H1 (cell line): ENCODE data around the gene DYNC1LI1. TPM values are rescaled to one million over a fixed set of nuclear protein-coding genes. Genes with fewer than 3 reads are reported as not detected.

Experiments used
- CTCF ChIA-PET: fragments of 300-600 bp; sonication (Branson Sonifier 250); formaldehyde crosslinking; loops from one replicate; lab custom pipeline; 2021; ENCODE audit not compliant: partially characterized antibody; lab: Charles Lee
- POLR2A ChIA-PET: fragments of 300-600 bp; sonication (Branson Sonifier 250); formaldehyde crosslinking; loops from one replicate; lab custom pipeline; 2021; ENCODE audit warnings: inconsistent platforms; ENCODE audit not compliant: partially characterized antibody; lab: Charles Lee
- DNase-seq, 2 experiments: peaks; one replicate each; pipeline versions ENCODE4 v3.0.0 to v3.0.0-alpha.2; 2010 to 2022; ENCODE audit warnings: low spot score in 2 of 2, low read depth in 1 of 2, mixed read lengths in 1 of 2
- FAIRE-seq: peaks from 2 replicates; lab custom pipeline; 2011; peaks lifted over from hg19 to GRCh38; lab: Jason Lieb, UNC
- H2AFZ ChIP-seq: 2 replicates; pipeline ENCODE4 v1.8.1; 2012; ENCODE audit warnings: low read length, inconsistent platforms
- H2AK5ac ChIP-seq: 2 replicates; pipeline ENCODE4 v1.6.1; 2013; ENCODE audit warnings: low read depth, low read length
- H2BK120ac ChIP-seq: replicated peaks from 2 replicates; pipeline ENCODE3; 2013; ENCODE audit warnings: low read depth, low read length, inconsistent platforms
- H2BK12ac ChIP-seq: 2 replicates; pipeline ENCODE4 v1.6.1; 2013; ENCODE audit warnings: low read depth, low read length
- H2BK15ac ChIP-seq: 2 replicates; pipeline ENCODE4 v1.6.1; 2013; ENCODE audit warnings: low read length
- H2BK20ac ChIP-seq: 2 replicates; pipeline ENCODE4 v1.6.1; 2013; ENCODE audit warnings: low read length
- H2BK5ac ChIP-seq: 2 replicates; pipeline ENCODE4 v1.6.1; 2013; ENCODE audit warnings: low read depth, low read length
- H3K14ac ChIP-seq: 2 replicates; pipeline ENCODE4 v1.6.1; 2013; ENCODE audit warnings: inconsistent platforms; ENCODE audit not compliant: insufficient read length
- H3K18ac ChIP-seq: 2 replicates; pipeline ENCODE4 v1.6.1; 2013; ENCODE audit warnings: low read length; ENCODE audit errors: extremely low read depth
- H3K23ac ChIP-seq: 2 replicates; pipeline ENCODE4 v1.6.1; 2013; ENCODE audit warnings: inconsistent platforms; ENCODE audit not compliant: insufficient read length
- H3K23me2 ChIP-seq: 2 replicates; pipeline ENCODE4 v1.6.1; 2013; ENCODE audit warnings: low read depth, low read length
- H3K27ac ChIP-seq: 2 replicates; pipeline ENCODE4 v1.6.1; 2011; ENCODE audit warnings: low read depth, low read length, inconsistent platforms
- H3K27me3 ChIP-seq, 4 experiments: replicated peaks in 1 of 4; 1 replicate in 1 of 4; 2 replicates in 3 of 4; pipeline versions ENCODE4 v1.6.1 to v1.8.1; 2011 to 2013; ENCODE audit warnings: low read length in 3 of 4, mild to moderate bottlenecking in 3 of 4, inconsistent platforms in 2 of 4, mixed read lengths in 2 of 4, moderate library complexity in 1 of 4; ENCODE audit not compliant: control insufficient read depth in 3 of 4, insufficient read depth in 3 of 4; ENCODE audit errors: extremely low read depth in 1 of 4
- H3K36me3 ChIP-seq, 4 experiments: 2 replicates each; pipeline versions ENCODE4 v1.6.1 to v1.8.1; 2011 to 2013; ENCODE audit warnings: mild to moderate bottlenecking in 4 of 4, low read length in 3 of 4, moderate library complexity in 2 of 4, control low read depth in 1 of 4, inconsistent platforms in 1 of 4; ENCODE audit not compliant: insufficient read depth in 4 of 4, control insufficient read depth in 2 of 4
- H3K4ac ChIP-seq: replicated peaks from 2 replicates; pipeline ENCODE3; 2013; ENCODE audit warnings: low read length, low read depth, mixed read lengths, inconsistent platforms; ENCODE audit not compliant: insufficient read length
- H3K4me1 ChIP-seq, 4 experiments: replicated peaks in 1 of 4; 1 replicate in 1 of 4; 2 replicates in 3 of 4; pipeline versions ENCODE4 v1.6.1 to v1.8.1; 2011 to 2013; ENCODE audit warnings: low read length in 3 of 4, inconsistent platforms in 2 of 4, mixed read lengths in 1 of 4; ENCODE audit not compliant: insufficient read depth in 4 of 4, control insufficient read depth in 3 of 4
- H3K4me2 ChIP-seq, 2 experiments: 2 replicates each; pipeline versions ENCODE4 v1.6.1 to v1.8.1; 2011 to 2013; ENCODE audit warnings: low read depth in 2 of 2, low read length in 2 of 2, control low read depth in 1 of 2, inconsistent platforms in 1 of 2, mild to moderate bottlenecking in 1 of 2; ENCODE audit not compliant: insufficient read depth in 1 of 2
- H3K4me3 ChIP-seq, 4 experiments: fragments of 200-600, 300-600 bp in 1 of 4; sonication (generic), shearing (Covaris generic), sonication (Bioruptor Twin) in 1 of 4; 2 replicates each; pipeline versions ENCODE4 v1.5.1 to v1.8.1; 2011 to 2016; ENCODE audit warnings: low read length in 4 of 4, low read depth in 3 of 4, control low read depth in 2 of 4, inconsistent platforms in 2 of 4, mild to moderate bottlenecking in 2 of 4, mixed read lengths in 1 of 4, moderate library complexity in 1 of 4; ENCODE audit not compliant: insufficient read depth in 2 of 4; ENCODE audit errors: extremely low read depth in 1 of 4
- H3K56ac ChIP-seq: replicated peaks from 2 replicates; pipeline ENCODE3; 2013; ENCODE audit warnings: low read depth, mild to moderate bottlenecking, mixed read lengths, low read length, inconsistent platforms; ENCODE audit not compliant: insufficient read length
- H3K79me1 ChIP-seq: 2 replicates; pipeline ENCODE4 v1.6.1; 2013; ENCODE audit warnings: low read depth, low read length, control low read depth
- H3K79me2 ChIP-seq, 2 experiments: 2 replicates each; pipeline versions ENCODE4 v1.6.1 to v1.8.1; 2012 to 2013; ENCODE audit warnings: low read length in 2 of 2, mild to moderate bottlenecking in 2 of 2, inconsistent platforms in 1 of 2; ENCODE audit not compliant: insufficient read depth in 2 of 2, control insufficient read depth in 1 of 2
- H3K9ac ChIP-seq, 4 experiments: replicated peaks in 1 of 4; 1 replicate in 1 of 4; 2 replicates in 3 of 4; pipeline versions ENCODE4 v1.6.1 to v1.8.1; 2011 to 2013; ENCODE audit warnings: low read depth in 3 of 4, low read length in 3 of 4, control low read depth in 2 of 4, mild to moderate bottlenecking in 2 of 4, moderate library complexity in 2 of 4, inconsistent platforms in 1 of 4; ENCODE audit errors: extremely low read depth in 1 of 4
- H3K9me3 ChIP-seq, 2 experiments: 2 replicates each; pipeline versions ENCODE4 v1.6.1 to v1.8.1; 2012 to 2013; ENCODE audit warnings: mild to moderate bottlenecking in 2 of 2, moderate library complexity in 2 of 2, control low read depth in 1 of 2, inconsistent platforms in 1 of 2, low read depth in 1 of 2, low read length in 1 of 2, mixed read lengths in 1 of 2; ENCODE audit not compliant: insufficient read depth in 2 of 2
- H4K20me1 ChIP-seq, 2 experiments: replicated peaks in 1 of 2; 2 replicates each; pipeline versions ENCODE3 to v1.8.1; 2011 to 2013; ENCODE audit warnings: inconsistent platforms in 2 of 2, low read length in 2 of 2, mild to moderate bottlenecking in 1 of 2; ENCODE audit not compliant: insufficient read depth in 2 of 2, control insufficient read depth in 1 of 2
- H4K5ac ChIP-seq: 2 replicates; pipeline ENCODE4 v1.6.1; 2013; ENCODE audit warnings: low read length, low read depth, mixed read lengths, inconsistent platforms; ENCODE audit not compliant: insufficient read length
- H4K8ac ChIP-seq: 2 replicates; pipeline ENCODE4 v1.8.0; 2013; ENCODE audit warnings: mild to moderate bottlenecking, moderate library complexity, low read length, inconsistent platforms; ENCODE audit not compliant: insufficient read depth; ENCODE audit errors: extremely low read depth
- H4K91ac ChIP-seq: replicated peaks from 2 replicates; pipeline ENCODE3; 2013; ENCODE audit warnings: low read length, mixed read lengths, inconsistent platforms; ENCODE audit not compliant: insufficient read length
- EZH2 ChIP-seq: fragments of 200-600 bp; sonication (generic); IDR thresholded peaks from 2 replicates; pipeline ENCODE4 v1.7.1; 2012; ENCODE audit warnings: low read depth, mild to moderate bottlenecking, moderate library complexity, low read length, inconsistent platforms; ENCODE audit not compliant: severe bottlenecking
- TEAD4 ChIP-seq: IDR thresholded peaks from 2 replicates; pipeline ENCODE4 v1.6.1; 2012; ENCODE audit warnings: low read depth, low read length, inconsistent platforms, mixed read lengths
- WGBS, 2 experiments: shearing (Covaris generic) in 1 of 2; methylation state at CpG; one replicate each; pipeline versions ENCODE4 v1.1.6 to v1.1.7; 2013 to 2015; ENCODE audit warnings: low lambda C conversion rate in 2 of 2, mixed read lengths in 2 of 2, inconsistent platforms in 1 of 2, low coverage in 1 of 2, missing lambda C conversion rate in 1 of 2; ENCODE audit not compliant: insufficient replicate concordance in 2 of 2, insufficient coverage in 1 of 2, insufficient read length in 1 of 2; ENCODE audit errors: extremely low coverage in 1 of 2, missing lambda C conversion rate in 1 of 2; 5-methylcytosine and 5-hydroxymethylcytosine counted together
- polyA plus RNA-seq, 7 experiments: library from polyadenylated mRNA; depleted of rRNA in 3 of 7; stranded (reverse) in 5 of 7; unstranded in 2 of 7; fragments of >200 nt in 5 of 7; fragments of 200-250 nt in 2 of 7; gene quantifications; 1 replicate in 5 of 7; 2 replicates in 1 of 7; 4 replicates in 1 of 7; pipeline versions ENCODE4 v1.2.1 to v1.2.3, GENCODE V29; 2011 to 2013; ENCODE audit warnings: missing spikeins in 2 of 7, mixed read lengths in 2 of 7
- total RNA-seq: library from RNA; stranded (reverse); fragmentation: NEBNext Ultra II Directional; extraction: Animal tissue kit (Norgen Biotek cat#: 25700); gene quantifications from 2 replicates; pipeline ENCODE4 v1.2.1, GENCODE V29; 2021
- TF ChIP-seq, protein P1 (sequence below): IDR thresholded peaks from 2 replicates; pipeline ENCODE4 v1.6.1; 2012; ENCODE audit warnings: low read length, inconsistent platforms

DYNC1LI1 gene
- total and polyA plus RNA-seq, 2 of the 8 experiments (the other 6 are each of a cell fraction or from before 2014, with no cell fraction given), result 13.6 to 45.1 TPM

DNA sequence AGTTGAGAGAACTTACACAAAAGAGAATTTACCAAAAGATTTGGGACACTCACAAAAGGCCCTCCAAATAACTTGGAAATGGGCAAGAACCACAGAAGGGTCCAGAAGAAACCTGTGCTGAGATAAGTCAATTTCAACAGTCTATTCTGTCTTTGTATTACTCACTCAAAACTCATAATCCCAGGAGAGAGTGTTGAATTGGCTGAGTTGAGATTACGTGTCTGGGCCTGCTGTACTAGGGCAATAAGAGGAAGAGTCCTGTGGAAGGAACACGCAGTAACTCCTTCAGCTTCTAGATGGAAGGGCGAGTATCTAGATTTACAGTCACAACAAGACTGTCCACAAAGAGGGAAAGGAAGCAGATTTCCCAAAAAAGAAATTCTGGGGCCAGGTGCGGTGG is 42.5 kb upstream of the DYNC1LI1 start:
- H2AK5ac ChIP-seq, result no peak overlapping the region
- no peaks in the 10 kb centered on the region for H3K9me3 ChIP-seq
- WGBS, 2 experiments, result 85% methylated on average over 4 of the region's 4 CpGs; no CpG with 5 or more reads in 1 of the 2 experiments
- H3K4me2 ChIP-seq, result no peak overlapping the region
- FAIRE-seq (no peak), DNase-seq (no peak)
- ChIA-PET CTCF (no interaction called here), POLR2A (interaction anchor here (1.5 kb wide), 1 partner anchor 10 kb away, joined by 3 read pairs; no protein-coding TSS in a partner anchor)
- no peaks in the 10 kb centered on the region for H3K36me3 ChIP-seq
- H3K79me2 ChIP-seq, result no peaks in the 10 kb centered on the region
- no peak overlapping the region for H2BK5ac ChIP-seq
- no peak overlapping the region for H3K4ac ChIP-seq
- H3K18ac ChIP-seq, result no peak overlapping the region
- no peak overlapping the region for H3K23ac ChIP-seq
- no peak overlapping the region for H2BK120ac ChIP-seq
- no peaks in the 10 kb centered on the region for H3K79me1 ChIP-seq
- no peak overlapping the region for H3K14ac ChIP-seq
- no peaks in the 10 kb centered on the region for H4K20me1 ChIP-seq
- H3K4me3 ChIP-seq, result no peak overlapping the region
- H4K8ac ChIP-seq, result no peak overlapping the region
- H3K27ac ChIP-seq, result no peak overlapping the region
- no peak overlapping the region for H2BK15ac ChIP-seq
- H3K9ac ChIP-seq, result no peak overlapping the region
- no peaks in the 10 kb centered on the region for H3K27me3 ChIP-seq
- H2BK20ac ChIP-seq, result no peak overlapping the region
- no peak overlapping the region for H4K5ac ChIP-seq
- H2BK12ac ChIP-seq, result no peak overlapping the region
- no peaks in the 10 kb centered on the region; a peak in 1 of 7 replicates for H3K4me1 ChIP-seq
- H3K23me2 ChIP-seq, result no peaks in the 10 kb centered on the region
- H2AFZ ChIP-seq, result no peak overlapping the region
- no peak overlapping the region for H3K56ac ChIP-seq
- H4K91ac ChIP-seq, result no peak overlapping the region
- TF ChIP-seq EZH2 (no peak), TEAD4 (no peak)
- TF ChIP-seq, protein P1, sequence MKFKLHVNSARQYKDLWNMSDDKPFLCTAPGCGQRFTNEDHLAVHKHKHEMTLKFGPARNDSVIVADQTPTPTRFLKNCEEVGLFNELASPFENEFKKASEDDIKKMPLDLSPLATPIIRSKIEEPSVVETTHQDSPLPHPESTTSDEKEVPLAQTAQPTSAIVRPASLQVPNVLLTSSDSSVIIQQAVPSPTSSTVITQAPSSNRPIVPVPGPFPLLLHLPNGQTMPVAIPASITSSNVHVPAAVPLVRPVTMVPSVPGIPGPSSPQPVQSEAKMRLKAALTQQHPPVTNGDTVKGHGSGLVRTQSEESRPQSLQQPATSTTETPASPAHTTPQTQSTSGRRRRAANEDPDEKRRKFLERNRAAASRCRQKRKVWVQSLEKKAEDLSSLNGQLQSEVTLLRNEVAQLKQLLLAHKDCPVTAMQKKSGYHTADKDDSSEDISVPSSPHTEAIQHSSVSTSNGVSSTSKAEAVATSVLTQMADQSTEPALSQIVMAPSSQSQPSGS, result no peak
